HEK293 (cell line): ENCODE data around the gene TMEM143.

Experiments used
- CTCF ChIA-PET: fragments of 350-600 bp; formaldehyde crosslinking; extraction: SDS; loops from one replicate; lab custom pipeline; 2021; ENCODE audit warnings: antibody characterized with exemption; lab: Yijun Ruan, JAX
- POLR2A ChIA-PET: fragments of 300-600 bp; formaldehyde crosslinking; extraction: SDS; loops from one replicate; lab custom pipeline; 2020; ENCODE audit warnings: antibody characterized with exemption, inconsistent platforms; lab: Yijun Ruan, JAX
- H3K27ac ChIP-seq: fragments of 200-500 bp; sonication (Bioruptor generic); 2 replicates; pipeline ENCODE4 v1.5.1; 2014; ENCODE audit warnings: low read depth, low read length, control low read depth, inconsistent platforms; ENCODE audit errors: extremely low read depth
- H3K36me3 ChIP-seq, 2 experiments: fragments of 200-500 bp in 1 of 2; sonication (Bioruptor generic) in 1 of 2; 1 replicate in 1 of 2; 2 replicates in 1 of 2; pipeline ENCODE4 v1.5.1; 2014 to 2017; ENCODE audit warnings: inconsistent platforms in 2 of 2, low read length in 2 of 2; ENCODE audit not compliant: control insufficient read depth in 2 of 2, insufficient read depth in 1 of 2
- H3K4me1 ChIP-seq: fragments of 200-500 bp; sonication (Bioruptor generic); 2 replicates; pipeline ENCODE4 v1.5.1; 2014; ENCODE audit warnings: mild to moderate bottlenecking, low read length, inconsistent platforms; ENCODE audit not compliant: control insufficient read depth, insufficient read depth
- H3K4me3 ChIP-seq: 2 replicates; pipeline ENCODE4 v1.5.1; 2011; ENCODE audit warnings: low read depth, mild to moderate bottlenecking, control low read depth, low read length, moderate library complexity
- H3K9me3 ChIP-seq: fragments of 200-500 bp; sonication (Bioruptor generic); 2 replicates; pipeline ENCODE4 v1.5.1; 2014; ENCODE audit warnings: low read depth, low read length, inconsistent platforms; ENCODE audit not compliant: control insufficient read depth, insufficient read depth
- HIC1 ChIP-seq: fragments of 450-650 bp; formaldehyde crosslinking; IDR thresholded peaks from 2 replicates; pipeline ENCODE4 v1.5.1; 2016; ENCODE audit warnings: missing biosample characterization, missing genetic modification characterization
- HOXD13 ChIP-seq: sonication (generic); formaldehyde crosslinking; IDR thresholded peaks from 2 replicates; pipeline ENCODE4 v1.8.0; 2022; ENCODE audit warnings: missing genetic modification reagents, borderline replicate concordance
- KLF8 ChIP-seq: fragments of 450-650 bp; formaldehyde crosslinking; IDR thresholded peaks from 2 replicates; pipeline ENCODE4 v1.5.1; 2016; ENCODE audit warnings: missing biosample characterization, missing genetic modification characterization
- MZF1 ChIP-seq: fragments of 450-650 bp; formaldehyde crosslinking; IDR thresholded peaks from 2 replicates; pipeline ENCODE4 v1.5.1; 2017; ENCODE audit warnings: missing biosample characterization, missing genetic modification characterization, borderline replicate concordance
- SP2 ChIP-seq: fragments of 450-650 bp; formaldehyde crosslinking; IDR thresholded peaks from 2 replicates; pipeline ENCODE4 v1.5.1; 2016; ENCODE audit warnings: missing biosample characterization, missing genetic modification characterization
- TRIM28 ChIP-seq: IDR thresholded peaks from 2 replicates; pipeline ENCODE4 v1.6.1; 2011; ENCODE audit warnings: low read length, control low read depth, borderline replicate concordance
- ZFHX2 ChIP-seq: fragments of 450-650 bp; formaldehyde crosslinking; conservative IDR thresholded peaks from 2 replicates; pipeline ENCODE4 v1.5.1; 2016; ENCODE audit warnings: missing biosample characterization, missing genetic modification characterization
- ZFP69B ChIP-seq: fragments of 450-650 bp; formaldehyde crosslinking; IDR thresholded peaks from 2 replicates; pipeline ENCODE4 v1.5.1; 2016; ENCODE audit warnings: missing biosample characterization, missing genetic modification characterization
- ZNF169 ChIP-seq: fragments of 450-650 bp; formaldehyde crosslinking; IDR thresholded peaks from 2 replicates; pipeline ENCODE4 v1.5.1; 2016; ENCODE audit warnings: missing biosample characterization, missing genetic modification characterization
- ZNF239 ChIP-seq: fragments of 450-650 bp; formaldehyde crosslinking; IDR thresholded peaks from 2 replicates; pipeline ENCODE4 v1.5.1; 2016; ENCODE audit warnings: missing biosample characterization, missing genetic modification characterization
- ZNF24 ChIP-seq: fragments of 450-650 bp; formaldehyde crosslinking; IDR thresholded peaks from 2 replicates; pipeline ENCODE4 v1.5.1; 2016; ENCODE audit warnings: missing biosample characterization, missing genetic modification characterization
- ZNF26 ChIP-seq: fragments of 450-650 bp; formaldehyde crosslinking; IDR thresholded peaks from 2 replicates; pipeline ENCODE4 v1.5.1; 2016; ENCODE audit warnings: missing biosample characterization, missing genetic modification characterization
- ZNF311 ChIP-seq: fragments of 450-650 bp; formaldehyde crosslinking; IDR thresholded peaks from 2 replicates; pipeline ENCODE4 v1.5.1; 2017; ENCODE audit warnings: missing biosample characterization, missing genetic modification characterization, borderline replicate concordance
- ZNF366 ChIP-seq: fragments of 450-650 bp; formaldehyde crosslinking; conservative IDR thresholded peaks from 2 replicates; pipeline ENCODE4 v1.5.1; 2016; ENCODE audit warnings: missing biosample characterization, missing genetic modification characterization
- ZNF404 ChIP-seq: fragments of 450-650 bp; formaldehyde crosslinking; IDR thresholded peaks from 2 replicates; pipeline ENCODE4 v1.5.1; 2017; ENCODE audit warnings: missing biosample characterization, missing genetic modification characterization
- ZNF580 ChIP-seq: fragments of 450-650 bp; formaldehyde crosslinking; IDR thresholded peaks from 2 replicates; pipeline ENCODE4 v1.5.1; 2016; ENCODE audit warnings: missing biosample characterization, missing genetic modification characterization
- ZNF596 ChIP-seq: fragments of 450-650 bp; IDR thresholded peaks from 2 replicates; pipeline ENCODE4 v1.5.0; 2018; ENCODE audit warnings: missing biosample characterization, mild to moderate bottlenecking, missing genetic modification characterization, moderate library complexity
- ZNF600 ChIP-seq: fragments of 450-650 bp; formaldehyde crosslinking; IDR thresholded peaks from 2 replicates; pipeline ENCODE4 v1.5.1; 2016; ENCODE audit warnings: missing biosample characterization, missing genetic modification characterization
- TF ChIP-seq, protein P1 (sequence below): fragments of 450-650 bp; formaldehyde crosslinking; conservative IDR thresholded peaks from 2 replicates; pipeline ENCODE4 v1.5.1; 2016; ENCODE audit warnings: low read depth, missing biosample characterization, missing genetic modification characterization
- TF ChIP-seq, protein P2 (sequence below): fragments of 450-650 bp; formaldehyde crosslinking; IDR thresholded peaks from 2 replicates; pipeline ENCODE4 v1.5.1; 2016; ENCODE audit warnings: missing biosample characterization, missing genetic modification characterization

Gene TMEM143

DNA sequence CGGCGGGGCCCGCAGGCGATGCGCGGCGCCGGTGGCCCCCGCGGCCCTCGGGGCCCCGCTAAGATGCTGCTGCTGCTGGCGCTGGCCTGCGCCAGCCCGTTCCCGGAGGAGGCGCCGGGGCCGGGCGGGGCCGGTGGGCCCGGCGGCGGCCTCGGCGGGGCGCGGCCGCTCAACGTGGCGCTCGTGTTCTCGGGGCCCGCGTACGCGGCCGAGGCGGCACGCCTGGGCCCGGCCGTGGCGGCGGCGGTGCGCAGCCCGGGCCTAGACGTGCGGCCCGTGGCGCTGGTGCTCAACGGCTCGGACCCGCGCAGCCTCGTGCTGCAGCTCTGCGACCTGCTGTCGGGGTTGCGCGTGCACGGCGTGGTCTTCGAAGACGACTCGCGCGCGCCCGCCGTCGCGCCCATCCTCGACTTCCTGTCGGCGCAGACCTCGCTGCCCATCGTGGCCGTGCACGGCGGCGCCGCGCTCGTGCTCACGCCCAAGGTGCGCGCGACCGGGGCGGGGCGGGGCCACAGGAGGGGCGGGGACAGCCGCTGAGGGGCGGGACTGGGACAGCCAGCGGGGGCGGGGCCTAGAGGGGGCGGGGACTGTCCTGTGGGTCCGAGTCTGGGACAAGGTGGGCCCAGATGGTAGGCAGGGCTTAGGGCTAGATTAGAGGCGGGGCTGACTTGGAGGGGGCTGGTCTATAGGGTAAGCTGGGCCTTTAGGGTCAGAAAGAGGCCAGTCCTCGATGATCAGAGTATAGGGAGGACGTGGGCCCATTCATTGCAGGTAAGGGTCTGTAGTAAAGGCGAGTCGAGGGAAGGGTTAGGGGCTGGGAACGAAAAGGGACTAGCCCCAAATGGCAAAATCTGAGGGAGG lies 34.9 kb upstream of the TMEM143 start:
- TF ChIP-seq ZFP69B (tag by site-specific recombination) (peak; percentile 44; the same call in 1 of the 2 replicates), SP2 (tag by site-specific recombination) (peak; percentile 35; the same call in 1 of the 2 replicates), HIC1 (tag by site-specific recombination) (no peak)
- TF ChIP-seq, all 188 proteins: peak for 2
- no peaks in the 10 kb centered on the region for H3K9me3 ChIP-seq
- no peak overlapping the region for H3K4me3 ChIP-seq
- ChIA-PET CTCF (no interaction called here), POLR2A (no interaction called here)
- peaks cover 8% of the 10 kb centered on the region for H3K4me1 ChIP-seq
- H3K36me3 ChIP-seq, result no peaks in the 10 kb centered on the region
- no peak overlapping the region for H3K27ac ChIP-seq

DNA sequence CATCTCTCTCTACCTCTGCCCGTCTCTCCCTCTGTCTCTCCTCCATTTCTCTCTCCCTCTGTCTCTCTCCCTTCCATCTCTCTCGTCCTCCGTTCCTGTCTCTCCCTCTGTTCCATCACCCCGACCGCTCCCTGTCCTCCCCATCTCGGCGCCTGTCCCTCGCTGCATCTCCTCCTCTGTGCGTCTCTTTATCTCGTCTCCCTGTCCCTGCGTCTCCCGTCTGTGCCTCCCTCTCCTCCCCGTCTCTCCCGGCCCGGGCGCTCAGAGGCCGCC lies 34.3 kb upstream of the TMEM143 start:
- ChIA-PET CTCF (no interaction called here), POLR2A (no interaction called here)
- H3K9me3 ChIP-seq, result no peaks in the 10 kb centered on the region
- H3K4me3 ChIP-seq, result no peak overlapping the region
- peaks cover 12% of the 10 kb centered on the region for H3K4me1 ChIP-seq
- H3K27ac ChIP-seq, result no peak overlapping the region
- TF ChIP-seq KLF8 (tag by site-specific recombination) (peak; percentile 5; the same call in 1 of the 2 replicates), ZNF596 (tag by site-specific recombination) (peak; percentile 83; the same call in 1 of the 2 replicates), ZNF580 (no peak), ZNF600 (tag by site-specific recombination) (peak; percentile 85)
- TF ChIP-seq, protein P1, sequence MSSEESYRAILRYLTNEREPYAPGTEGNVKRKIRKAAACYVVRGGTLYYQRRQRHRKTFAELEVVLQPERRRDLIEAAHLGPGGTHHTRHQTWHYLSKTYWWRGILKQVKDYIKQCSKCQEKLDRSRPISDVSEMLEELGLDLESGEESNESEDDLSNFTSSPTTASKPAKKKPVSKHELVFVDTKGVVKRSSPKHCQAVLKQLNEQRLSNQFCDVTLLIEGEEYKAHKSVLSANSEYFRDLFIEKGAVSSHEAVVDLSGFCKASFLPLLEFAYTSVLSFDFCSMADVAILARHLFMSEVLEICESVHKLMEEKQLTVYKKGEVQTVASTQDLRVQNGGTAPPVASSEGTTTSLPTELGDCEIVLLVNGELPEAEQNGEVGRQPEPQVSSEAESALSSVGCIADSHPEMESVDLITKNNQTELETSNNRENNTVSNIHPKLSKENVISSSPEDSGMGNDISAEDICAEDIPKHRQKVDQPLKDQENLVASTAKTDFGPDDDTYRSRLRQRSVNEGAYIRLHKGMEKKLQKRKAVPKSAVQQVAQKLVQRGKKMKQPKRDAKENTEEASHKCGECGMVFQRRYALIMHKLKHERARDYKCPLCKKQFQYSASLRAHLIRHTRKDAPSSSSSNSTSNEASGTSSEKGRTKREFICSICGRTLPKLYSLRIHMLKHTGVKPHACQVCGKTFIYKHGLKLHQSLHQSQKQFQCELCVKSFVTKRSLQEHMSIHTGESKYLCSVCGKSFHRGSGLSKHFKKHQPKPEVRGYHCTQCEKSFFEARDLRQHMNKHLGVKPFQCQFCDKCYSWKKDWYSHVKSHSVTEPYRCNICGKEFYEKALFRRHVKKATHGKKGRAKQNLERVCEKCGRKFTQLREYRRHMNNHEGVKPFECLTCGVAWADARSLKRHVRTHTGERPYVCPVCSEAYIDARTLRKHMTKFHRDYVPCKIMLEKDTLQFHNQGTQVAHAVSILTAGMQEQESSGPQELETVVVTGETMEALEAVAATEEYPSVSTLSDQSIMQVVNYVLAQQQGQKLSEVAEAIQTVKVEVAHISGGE, result peak; percentile 10; the same call in 1 of the 2 replicates
- H3K36me3 ChIP-seq, result no peaks in the 10 kb centered on the region

DNA sequence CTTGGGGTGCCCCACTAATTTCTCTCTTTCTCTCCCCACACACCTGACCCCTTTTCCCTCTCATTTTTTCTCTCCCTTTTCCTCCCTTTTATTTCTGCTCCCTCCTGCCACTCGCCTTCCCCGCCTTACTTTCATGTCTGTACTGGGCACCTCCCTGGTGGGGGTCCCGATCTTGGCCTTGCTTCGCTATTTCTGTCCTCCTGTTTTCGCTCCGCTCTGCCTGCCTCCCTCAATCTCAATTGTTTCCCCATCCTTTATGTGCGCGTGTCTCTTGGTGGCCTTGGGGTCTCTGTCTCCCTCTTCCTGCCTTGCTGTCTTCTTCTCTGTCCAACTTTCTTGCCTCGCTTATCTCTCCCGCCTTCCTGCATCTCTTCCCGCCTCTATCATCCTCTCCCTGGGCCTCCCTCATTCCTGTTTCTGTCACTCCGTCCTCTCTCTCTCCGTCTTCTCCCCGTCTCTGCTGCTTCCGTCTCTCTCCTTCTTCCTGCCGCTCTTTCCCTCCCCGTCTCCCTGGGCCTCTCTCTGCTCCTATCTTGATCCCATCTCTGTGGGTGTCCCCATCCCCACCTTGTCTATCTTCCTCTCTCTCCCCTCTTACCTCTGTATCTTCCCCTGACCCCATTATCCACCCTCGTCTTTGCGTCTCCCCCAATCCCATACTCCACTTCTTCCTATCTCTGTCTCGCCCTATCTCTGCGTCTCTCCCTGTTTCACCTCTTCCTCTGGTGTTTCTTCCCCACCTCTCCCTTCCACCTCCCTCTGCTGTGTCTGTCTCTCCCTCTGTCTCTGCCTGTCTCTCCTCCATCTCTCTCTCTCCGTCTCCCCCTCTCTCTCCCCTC lies 33.7 kb upstream of the TMEM143 start:
- CTCF ChIA-PET, result no interaction called here
- Histone ChIP-seq H3K9me3 (no peaks in the 10 kb centered on the region), H3K4me1 (peaks cover 12% of the 10 kb centered on the region), H3K27ac (no peak overlapping the region), H3K4me3 (no peak overlapping the region), H3K36me3 (no peaks in the 10 kb centered on the region)
- POLR2A ChIA-PET, result no interaction called here
- TF ChIP-seq HOXD13 (CRISPR knock-in tag) (no peak), TRIM28 (no peak), MZF1 (tag by site-specific recombination) (no peak), ZNF311 (tag by site-specific recombination) (no peak), ZNF404 (tag by site-specific recombination) (no peak), ZNF239 (tag by site-specific recombination) (0 out of 2 replicates have a peak, but pooled peaks have one; percentile 13), ZNF24 (no peak), ZNF169 (tag by site-specific recombination) (no peak), ZNF26 (tag by site-specific recombination) (no peak), SP2 (tag by site-specific recombination) (peak; percentile 45), ZFHX2 (tag by site-specific recombination) (peak; percentile 25; the same call in 1 of the 2 replicates), ZNF366 (peak; percentile 95)
- TF ChIP-seq, protein P2, sequence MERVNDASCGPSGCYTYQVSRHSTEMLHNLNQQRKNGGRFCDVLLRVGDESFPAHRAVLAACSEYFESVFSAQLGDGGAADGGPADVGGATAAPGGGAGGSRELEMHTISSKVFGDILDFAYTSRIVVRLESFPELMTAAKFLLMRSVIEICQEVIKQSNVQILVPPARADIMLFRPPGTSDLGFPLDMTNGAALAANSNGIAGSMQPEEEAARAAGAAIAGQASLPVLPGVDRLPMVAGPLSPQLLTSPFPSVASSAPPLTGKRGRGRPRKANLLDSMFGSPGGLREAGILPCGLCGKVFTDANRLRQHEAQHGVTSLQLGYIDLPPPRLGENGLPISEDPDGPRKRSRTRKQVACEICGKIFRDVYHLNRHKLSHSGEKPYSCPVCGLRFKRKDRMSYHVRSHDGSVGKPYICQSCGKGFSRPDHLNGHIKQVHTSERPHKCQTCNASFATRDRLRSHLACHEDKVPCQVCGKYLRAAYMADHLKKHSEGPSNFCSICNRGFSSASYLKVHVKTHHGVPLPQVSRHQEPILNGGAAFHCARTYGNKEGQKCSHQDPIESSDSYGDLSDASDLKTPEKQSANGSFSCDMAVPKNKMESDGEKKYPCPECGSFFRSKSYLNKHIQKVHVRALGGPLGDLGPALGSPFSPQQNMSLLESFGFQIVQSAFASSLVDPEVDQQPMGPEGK (tag by site-specific recombination), result no peak; the same call in none of the 2 replicates
